Measurements from ENCODE around the gene ABHD13.
"Not testable (repeated sequence)": the region's sequence is repeated elsewhere in the genome, so short reads cannot be mapped to it uniquely, and the experiment has no call there.

ABHD13 gene

GRCh38 chr13:108225440-108225839 lies 7.2 kb downstream of the ABHD13 start:
- no peak for DNase-seq

- DNase-seq = no peak
Measured at GRCh38 chr13:108226184-108226583, 8.0 kb downstream of the ABHD13 start.

DNA sequence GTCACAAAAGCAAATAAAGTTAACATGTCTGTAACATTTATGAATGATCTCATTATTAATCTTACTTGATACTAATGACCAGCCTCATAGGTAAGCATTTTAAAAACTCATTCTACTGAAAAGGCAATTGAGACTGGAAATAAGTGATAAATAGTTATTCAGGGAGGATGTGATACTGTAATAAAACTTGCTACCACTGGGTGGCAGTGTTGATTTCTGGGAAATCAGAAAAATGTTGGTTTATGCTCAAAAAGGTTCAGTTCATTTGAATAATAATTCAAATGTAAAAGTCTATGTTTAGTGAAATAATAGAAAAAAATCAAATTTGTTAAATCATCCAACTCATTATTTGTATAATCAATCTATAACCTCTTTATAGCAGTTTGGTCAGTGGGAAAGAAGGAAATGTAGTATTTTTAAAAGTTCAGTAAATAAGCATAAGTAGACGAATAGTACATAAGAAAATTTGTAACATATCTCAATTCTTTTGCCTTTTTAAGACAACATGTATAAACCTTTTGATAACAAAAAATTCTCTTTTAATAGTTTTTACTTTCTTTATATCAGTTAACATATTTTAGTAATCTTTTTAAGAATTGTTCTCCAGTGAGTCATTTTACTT lies 9.6 kb downstream of the ABHD13 start:
- DNase-seq = no peak

DNA sequence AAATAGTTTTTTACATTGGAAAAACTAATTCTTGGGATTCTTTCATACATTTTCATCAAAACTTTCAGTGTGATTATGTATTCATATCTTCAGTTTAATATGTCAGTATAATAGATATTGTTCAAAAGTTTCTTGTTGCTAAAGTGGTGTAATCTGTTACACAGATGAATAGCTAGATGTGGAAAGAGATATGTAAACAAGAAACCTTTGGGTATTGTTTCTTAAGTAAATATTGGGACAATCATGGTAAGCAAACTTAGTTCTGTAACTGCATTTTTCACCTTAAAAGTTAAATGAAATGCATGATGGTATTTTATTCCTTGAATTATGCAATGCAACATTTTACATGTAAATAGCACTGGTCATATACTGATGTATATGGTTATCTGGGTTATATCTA lies 12.2 kb downstream of the ABHD13 start:
- no peak for DNase-seq

DNA sequence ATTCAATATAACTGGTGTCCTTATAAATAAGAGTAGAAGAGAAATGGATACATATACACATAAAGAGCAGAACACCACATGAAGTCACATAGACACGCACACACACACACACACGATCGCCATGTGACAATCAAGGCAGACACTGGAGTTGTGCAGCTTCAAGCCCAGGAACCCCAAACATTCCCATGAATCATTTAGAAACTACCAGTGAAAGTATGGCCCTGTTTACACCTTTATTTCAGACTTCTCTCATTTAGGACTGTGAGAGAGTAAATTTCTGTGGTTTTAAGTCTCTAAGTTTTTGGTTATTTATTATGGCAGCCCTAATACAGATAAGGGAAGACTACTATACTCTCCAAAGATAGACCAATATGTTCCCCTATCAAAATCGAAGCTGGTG lies 31.0 kb downstream of the ABHD13 start:
- DNase-seq = no peak

DNA sequence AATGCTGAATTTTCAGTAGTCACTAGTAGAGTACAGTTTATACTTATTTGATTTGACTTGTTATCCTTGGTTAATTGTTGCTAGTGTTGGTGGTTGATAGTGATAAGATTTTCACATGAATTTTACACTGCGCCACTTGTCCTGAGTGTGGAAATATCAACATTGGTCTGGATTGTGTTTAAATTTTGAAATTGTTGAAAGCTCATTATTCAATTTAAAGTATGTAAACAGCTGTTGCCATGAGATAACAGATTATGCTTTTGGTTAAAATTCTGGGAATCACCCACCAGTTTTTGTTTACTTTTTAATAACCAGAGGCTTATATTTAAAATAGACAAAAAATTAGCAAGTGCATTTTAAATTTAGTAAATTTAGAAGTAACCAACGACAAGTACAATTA lies 39.1 kb downstream of the ABHD13 start:
- no peak for DNase-seq

DNA sequence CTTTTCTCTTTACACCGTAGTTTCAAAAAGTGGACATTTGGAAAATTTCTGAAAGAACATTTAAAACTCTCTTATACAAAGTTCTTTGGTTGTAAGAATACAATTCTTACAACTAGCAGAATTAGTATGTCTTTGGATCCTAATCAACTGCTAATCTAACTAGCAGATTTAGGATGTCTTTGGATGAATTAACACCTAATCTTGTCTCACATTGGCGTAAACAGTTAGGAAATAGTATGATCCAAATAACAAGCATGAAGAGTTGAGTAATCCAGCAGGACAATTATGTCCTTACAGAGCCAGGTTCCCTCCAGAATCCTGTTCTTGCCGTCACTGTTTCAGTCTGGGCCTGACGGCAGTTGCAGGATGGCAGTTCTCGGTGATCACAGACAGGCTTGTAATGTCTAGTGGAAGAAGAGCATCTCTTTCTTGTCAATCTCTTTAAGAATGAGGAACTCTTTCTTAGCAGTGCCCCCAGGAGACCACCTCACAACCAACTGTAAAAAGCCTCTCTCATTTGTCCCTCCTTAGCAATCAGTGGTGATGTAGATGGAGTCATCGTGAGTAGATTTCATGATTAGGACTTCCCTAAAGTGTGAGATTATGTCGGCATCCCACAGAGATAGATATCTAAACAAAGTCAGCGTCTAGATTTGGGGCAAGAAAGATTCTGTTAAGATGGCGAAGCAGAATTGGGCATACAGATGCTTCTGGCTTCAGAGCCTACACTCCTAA lies 45.6 kb downstream of the ABHD13 start:
- no peak for DNase-seq

GRCh38 chr13:108266321-108266990 lies 48.3 kb downstream of the ABHD13 start:
- no peak for DNase-seq

- DNase-seq = no peak
Measured at GRCh38 chr13:108267347-108267746, 49.2 kb downstream of the ABHD13 start.

DNA sequence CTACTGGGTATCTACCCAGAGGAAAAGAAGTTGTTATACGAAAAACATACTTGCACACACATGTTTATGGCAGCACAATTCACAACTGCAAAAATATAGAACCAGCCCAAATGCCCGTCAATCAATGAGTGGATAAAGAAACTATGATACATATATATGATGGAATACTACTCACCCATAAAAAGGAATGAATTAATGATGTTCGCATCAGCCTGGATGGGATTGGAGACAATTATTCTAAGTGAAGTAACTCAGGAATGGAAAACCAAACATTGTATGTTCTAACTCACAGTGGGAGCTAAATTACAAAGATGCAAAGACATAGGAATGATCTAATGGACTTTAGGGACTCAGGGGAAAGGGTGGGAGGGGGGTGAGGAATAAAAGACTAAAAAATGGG lies 49.7 kb downstream of the ABHD13 start:
- not testable (repeated sequence) for DNase-seq

- no peak for DNase-seq
Measured at GRCh38 chr13:108268466-108269112, 50.4 kb downstream of the ABHD13 start.

GRCh38 chr13:108269601-108270328 lies 51.6 kb downstream of the ABHD13 start, which contains the start of gene TNFSF13B:
Gene TNFSF13B, plus strand, starts transcription at chr13:108269718. Its CDS starts 178 bp downstream, at chr13:108269896.
- no peak for DNase-seq

DNA sequence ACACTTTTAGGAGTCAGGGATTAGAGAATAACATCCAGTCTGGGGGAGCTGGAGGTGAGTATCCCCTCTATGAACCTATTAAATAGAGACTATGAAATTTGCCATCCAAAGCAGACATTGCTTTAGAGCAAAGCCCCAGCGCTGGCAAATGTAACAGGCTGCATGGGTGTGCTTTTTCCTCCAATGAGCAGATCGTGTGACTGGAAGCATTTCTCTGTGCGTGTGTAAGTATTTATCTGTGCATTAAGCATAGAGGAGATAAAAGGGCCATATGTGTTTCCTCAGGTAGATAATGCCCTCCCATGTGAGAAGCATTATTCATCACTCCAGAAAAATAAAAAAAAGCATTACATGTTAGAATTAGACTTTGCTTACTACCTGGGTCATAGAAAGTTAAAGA lies 52.2 kb downstream of the ABHD13 start:
- DNase-seq = no peak

GRCh38 chr13:108272333-108272732 lies 54.1 kb downstream of the ABHD13 start:
- no peak for DNase-seq

- no peak for DNase-seq
Measured at GRCh38 chr13:108273429-108274118, 55.4 kb downstream of the ABHD13 start.

DNA sequence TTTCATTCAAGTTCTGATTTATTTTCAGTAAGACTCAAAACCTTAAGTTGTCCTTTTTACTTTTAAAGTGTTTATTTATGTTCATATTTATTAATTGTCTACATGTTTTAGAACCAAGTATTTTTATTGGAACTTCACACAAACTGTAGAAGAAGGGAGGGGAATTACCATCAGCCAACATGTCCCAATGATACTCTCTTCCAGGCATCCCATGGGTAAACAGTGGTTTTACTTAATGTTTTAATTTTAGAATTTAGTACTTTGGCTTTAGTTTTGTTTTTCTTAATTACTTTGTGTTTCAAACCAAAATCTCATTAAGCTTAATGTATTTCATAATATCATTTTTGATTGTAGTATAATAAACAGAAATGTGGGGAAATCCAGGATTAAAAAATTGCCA lies 56.5 kb downstream of the ABHD13 start:
- no peak for DNase-seq

DNA sequence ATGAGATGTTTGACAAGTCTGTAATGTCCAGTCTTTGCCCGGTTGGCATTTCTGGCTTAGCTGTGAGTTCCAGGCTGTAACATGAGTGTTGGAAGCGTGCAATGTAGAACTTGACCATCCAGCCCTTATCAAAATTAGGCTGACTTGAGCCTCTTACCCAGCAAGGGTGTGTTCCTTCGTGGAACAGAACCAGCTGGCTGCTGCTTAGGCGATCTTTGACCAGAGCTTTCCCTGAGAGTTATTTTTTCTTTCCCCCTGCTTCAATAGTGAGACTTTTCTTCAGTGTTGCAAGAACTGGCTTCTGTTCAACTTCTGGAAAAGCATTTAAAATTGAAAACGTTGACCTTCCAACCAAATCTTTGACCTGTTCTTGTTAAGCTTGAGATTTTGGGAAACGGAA lies 57.9 kb downstream of the ABHD13 start:
- no peak for DNase-seq

DNA sequence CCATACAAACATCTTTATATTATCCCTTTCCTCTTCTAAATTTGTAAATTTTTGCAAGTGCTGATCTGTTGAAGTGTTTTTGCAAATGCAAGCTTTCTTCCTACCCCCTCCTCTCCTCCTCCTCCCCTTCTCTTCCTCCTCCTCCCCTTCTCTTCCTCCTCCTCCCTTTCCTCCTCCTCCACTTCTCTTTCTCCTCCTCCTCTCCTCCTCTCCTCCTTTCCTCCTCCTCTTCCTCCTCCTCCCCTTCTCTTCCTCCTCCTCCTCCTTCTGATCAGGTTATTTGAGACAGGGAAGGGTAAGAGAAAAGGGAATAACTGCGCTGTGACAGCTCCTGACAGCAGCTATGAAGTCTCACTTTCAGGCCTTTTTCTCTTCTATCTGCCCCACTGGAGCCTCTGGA lies 60.3 kb downstream of the ABHD13 start:
- DNase-seq = no peak

- no peak for DNase-seq
Measured at GRCh38 chr13:108281901-108282300, 63.7 kb downstream of the ABHD13 start.

- DNase-seq = no peak
Measured at GRCh38 chr13:108283110-108283509, 64.9 kb downstream of the ABHD13 start.
